Anterior cingulate cortex (tissue), 58 donors: ENCODE data around the gene ZBP1.

Experiments used
- DNase-seq, 58 donors: peaks; one replicate each; lab custom pipeline; 2025; lab: John Stamatoyannopoulos, UW

Gene ZBP1

GRCh38 chr20:57658833-57659516 is 38.7 kb upstream of the ZBP1 start:
- DNase-seq = no peak

- no peak for DNase-seq
Measured at GRCh38 chr20:57658447-57658832, 38.2 kb upstream of the ZBP1 start.

- DNase-seq = peak in 3 of 58 donors; percentile 29 to 45 (median 32)
Measured at GRCh38 chr20:57657535-57658446, 37.6 kb upstream of the ZBP1 start.

- DNase-seq = no peak
Measured at GRCh38 chr20:57656821-57657534, 36.8 kb upstream of the ZBP1 start.

- no peak for DNase-seq
Measured at GRCh38 chr20:57656252-57656820, 36.1 kb upstream of the ZBP1 start.

GRCh38 chr20:57655809-57656155 is 35.6 kb upstream of the ZBP1 start:
- DNase-seq = no peak

GRCh38 chr20:57654998-57655808 is 35.0 kb upstream of the ZBP1 start:
- DNase-seq = no peak

GRCh38 chr20:57654363-57654997 is 34.3 kb upstream of the ZBP1 start:
- peak in 26 of 58 donors; percentile 16 to 58 (median 30) for DNase-seq

GRCh38 chr20:57653910-57654309 is 33.7 kb upstream of the ZBP1 start:
- DNase-seq = no peak

- DNase-seq = no peak
Measured at GRCh38 chr20:57653546-57653900, 33.3 kb upstream of the ZBP1 start.

- no peak for DNase-seq
Measured at GRCh38 chr20:57652606-57653545, 32.6 kb upstream of the ZBP1 start.

- DNase-seq = no peak
Measured at GRCh38 chr20:57651881-57652605, 31.8 kb upstream of the ZBP1 start.

GRCh38 chr20:57650756-57651483 is 30.7 kb upstream of the ZBP1 start:
- DNase-seq = no peak

GRCh38 chr20:57650266-57650665 is 30.0 kb upstream of the ZBP1 start:
- no peak for DNase-seq

GRCh38 chr20:57649617-57650015 is 29.4 kb upstream of the ZBP1 start:
- no peak for DNase-seq

- DNase-seq = no peak
Measured at GRCh38 chr20:57648878-57649616, 28.8 kb upstream of the ZBP1 start.
